AG20443 (cell line): ENCODE measurements around the gene CDK3.
A peak's percentile ranks its signal among the peaks of the same experiment; 100 is the strongest.

Experiments
- DNase-seq: peaks from one replicate; pipeline ENCODE4 v3.0.0; 2012; ENCODE audit warnings: low spot score, mixed read lengths

Gene CDK3

GRCh38 chr17:76014100-76014924 lies 13.7 kb downstream of the CDK3 start:
- peak; percentile 91 for DNase-seq

DNA sequence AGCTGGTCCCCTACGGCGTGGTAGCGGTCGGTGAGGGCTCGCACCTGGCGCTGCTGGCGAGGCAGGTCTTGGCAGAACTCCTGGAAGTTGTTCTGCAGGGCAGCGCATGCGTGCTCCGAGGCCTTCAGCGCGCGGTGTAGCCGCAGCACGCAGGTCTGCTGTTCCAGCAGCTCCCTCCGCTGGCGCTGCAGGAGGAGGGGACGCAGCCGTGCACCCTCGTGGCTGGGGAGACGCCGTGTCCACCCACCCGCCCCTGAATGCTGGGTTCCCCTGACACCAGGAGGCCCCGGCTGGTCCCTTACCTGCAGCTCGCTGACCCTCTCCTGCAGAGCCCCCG lies 14.2 kb downstream of the CDK3 start:
- no peak for DNase-seq

- DNase-seq: no peak
Observed at GRCh38 chr17:76017481-76018339, 17.1 kb downstream of the CDK3 start.

- no peak for DNase-seq
Observed at GRCh38 chr17:76018340-76018680, 17.7 kb downstream of the CDK3 start.

GRCh38 chr17:76018801-76019200 lies 18.1 kb downstream of the CDK3 start:
- DNase-seq: no peak

GRCh38 chr17:76019833-76020467 lies 19.3 kb downstream of the CDK3 start:
- no peak for DNase-seq

GRCh38 chr17:76022285-76022684 lies 21.6 kb downstream of the CDK3 start:
- no peak for DNase-seq

DNA sequence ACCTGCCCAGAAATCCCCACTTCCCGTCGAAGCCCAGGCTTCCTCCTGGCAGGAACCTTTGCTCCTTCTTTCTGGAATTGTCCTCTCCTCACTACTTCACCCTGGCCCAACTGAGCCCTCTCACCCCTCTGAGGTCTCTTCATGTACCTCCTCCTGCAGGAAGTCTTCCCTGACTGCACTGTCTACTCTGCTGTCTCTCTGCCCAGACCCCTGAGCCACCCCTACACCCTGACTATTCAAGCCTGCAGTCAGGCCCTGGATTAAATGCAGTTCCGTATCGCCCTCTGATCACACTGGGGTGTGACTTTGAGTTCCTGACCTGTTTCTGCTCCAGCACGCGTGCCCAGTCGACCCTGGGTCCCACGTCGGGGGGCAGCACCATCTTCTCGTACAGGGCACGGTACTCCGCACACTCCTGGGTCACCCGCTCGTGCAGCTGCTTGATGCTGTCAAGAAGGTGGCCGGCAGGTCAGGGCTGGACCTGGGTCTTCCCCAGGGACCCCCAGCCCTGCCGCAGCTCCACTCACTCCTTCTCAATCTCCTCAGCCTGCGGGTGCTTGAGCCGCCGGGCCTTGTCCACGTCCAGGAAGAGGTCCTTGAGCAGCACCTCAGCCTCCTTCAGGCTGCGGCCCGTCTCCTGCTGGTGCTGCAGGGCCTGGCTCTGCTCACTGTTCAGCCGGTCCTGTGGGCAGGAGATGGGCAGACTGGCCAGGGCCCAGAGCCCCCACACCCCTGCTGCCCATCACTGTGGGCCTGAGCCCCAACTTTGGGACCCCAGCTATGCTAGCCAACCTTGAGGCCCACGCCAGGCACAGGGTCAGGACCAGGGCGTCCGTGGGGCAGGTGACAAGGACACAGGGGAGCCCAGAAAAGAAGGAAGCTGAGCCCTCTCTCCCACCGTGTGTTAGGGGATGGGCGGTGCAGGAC lies 22.6 kb downstream of the CDK3 start:
- DNase-seq: no peak

DNA sequence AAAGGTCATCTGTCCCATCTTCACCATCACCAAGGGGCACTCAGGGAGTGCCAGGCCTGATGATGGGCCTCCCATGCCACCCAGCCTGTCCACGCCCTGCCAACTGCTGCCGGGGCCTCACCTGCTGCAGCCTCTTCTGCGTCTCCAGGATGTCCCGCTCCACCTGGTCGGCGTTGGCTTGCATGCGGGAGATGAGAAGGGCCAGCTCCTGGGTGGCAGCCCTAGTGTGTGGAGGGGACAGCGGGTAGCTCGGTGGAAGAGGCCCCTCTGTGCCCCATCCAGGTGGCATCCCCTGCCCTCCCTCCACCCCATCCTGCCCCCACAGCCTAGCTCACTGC lies 23.2 kb downstream of the CDK3 start:
- no peak for DNase-seq

DNA sequence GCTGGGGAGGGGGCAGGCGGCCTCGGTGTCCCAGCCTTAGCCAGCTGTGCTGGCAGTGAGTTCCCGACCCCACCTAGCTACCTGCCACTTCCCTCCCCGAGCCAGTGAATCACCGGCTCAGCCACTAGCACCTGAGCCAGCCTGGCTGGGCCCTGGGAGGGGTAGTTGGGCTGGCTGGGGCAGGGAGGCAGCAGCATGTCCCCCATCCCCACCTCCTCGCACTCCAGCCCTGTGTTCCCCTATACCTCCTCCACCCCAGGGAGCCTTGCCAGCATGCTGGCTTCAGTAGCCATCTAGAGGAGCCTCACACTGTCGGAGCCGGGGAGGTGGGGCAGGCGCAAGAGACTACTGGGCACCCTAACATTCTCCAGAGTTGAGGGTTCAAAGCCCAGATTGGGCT lies 23.7 kb downstream of the CDK3 start:
- no peak for DNase-seq

GRCh38 chr17:76025294-76025693 lies 24.6 kb downstream of the CDK3 start:
- no peak for DNase-seq

- DNase-seq: no peak
Observed at GRCh38 chr17:76026714-76027158, 26.1 kb downstream of the CDK3 start.

DNA sequence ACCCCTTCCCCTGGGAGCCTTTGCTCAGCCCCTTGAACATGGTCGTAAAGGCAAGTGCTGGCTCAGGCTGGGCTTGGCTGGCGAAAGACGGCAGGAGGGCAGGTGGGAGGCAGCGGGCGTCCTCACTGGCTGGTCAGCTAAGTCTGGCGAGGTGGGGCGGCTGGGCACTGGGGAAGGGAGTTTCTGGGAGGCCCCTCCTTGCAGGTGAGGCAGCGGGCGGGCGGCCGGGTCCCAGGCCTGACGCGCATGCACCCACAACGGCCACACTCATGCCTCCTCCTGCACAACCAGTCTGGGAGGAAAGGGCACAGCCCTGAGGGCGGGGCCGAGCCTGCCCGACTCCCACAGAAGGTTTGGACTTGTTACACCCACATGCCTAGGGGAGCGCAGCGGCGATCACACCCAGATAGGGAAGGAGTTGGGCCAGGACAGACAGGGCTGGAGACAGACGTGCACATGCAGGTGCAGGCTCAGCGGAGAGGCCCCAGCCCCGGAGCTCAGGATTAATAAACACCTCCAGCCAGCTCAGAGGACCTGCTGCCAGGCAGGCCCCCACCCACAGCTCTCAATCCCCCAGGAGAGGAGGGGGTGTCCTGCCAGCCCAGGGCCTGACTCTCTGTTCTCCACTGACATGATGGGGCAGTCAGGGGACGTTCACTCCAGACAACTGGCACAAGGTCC lies 26.6 kb downstream of the CDK3 start, which contains the start of gene EVPL:
EVPL (minus strand) TSS at position 148 of the 681 bp plus-strand sequence; CDS start at position 40, 108 bp downstream.
- no peak for DNase-seq

DNA sequence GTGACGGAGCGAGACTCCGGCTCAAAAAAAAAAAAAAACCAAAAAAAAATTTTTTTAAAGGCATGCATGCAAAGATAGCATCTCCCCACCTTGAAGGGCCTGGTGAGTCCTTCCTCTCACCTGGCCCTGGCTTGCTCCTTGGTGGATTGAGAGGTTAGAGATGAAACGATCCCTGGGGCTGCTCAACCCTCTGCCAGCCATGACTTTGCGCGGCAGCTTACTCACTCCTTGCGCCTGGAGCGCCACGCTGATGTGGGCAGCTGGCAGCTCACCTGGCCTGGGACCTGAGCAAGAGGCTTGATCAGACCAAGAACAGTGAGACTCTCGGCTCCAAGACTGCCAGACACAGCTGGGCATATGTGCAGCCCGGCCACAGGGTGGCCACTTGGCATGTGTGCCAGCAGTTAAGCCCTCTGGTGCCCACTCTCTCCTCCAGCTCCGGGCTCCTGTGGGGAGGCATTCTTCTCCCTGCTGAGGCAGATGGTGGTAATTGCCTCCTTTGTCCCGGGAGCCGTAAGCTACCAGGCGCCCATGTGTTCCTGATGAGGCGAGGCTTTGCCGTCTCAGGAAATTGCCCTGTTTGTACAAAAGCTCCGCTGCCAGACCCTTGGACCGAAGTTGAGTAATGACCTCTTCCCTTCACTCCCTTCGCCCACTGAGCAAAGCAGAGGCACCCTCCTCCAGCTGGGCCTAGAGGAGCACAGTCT lies 31.6 kb downstream of the CDK3 start:
- no peak for DNase-seq

DNA sequence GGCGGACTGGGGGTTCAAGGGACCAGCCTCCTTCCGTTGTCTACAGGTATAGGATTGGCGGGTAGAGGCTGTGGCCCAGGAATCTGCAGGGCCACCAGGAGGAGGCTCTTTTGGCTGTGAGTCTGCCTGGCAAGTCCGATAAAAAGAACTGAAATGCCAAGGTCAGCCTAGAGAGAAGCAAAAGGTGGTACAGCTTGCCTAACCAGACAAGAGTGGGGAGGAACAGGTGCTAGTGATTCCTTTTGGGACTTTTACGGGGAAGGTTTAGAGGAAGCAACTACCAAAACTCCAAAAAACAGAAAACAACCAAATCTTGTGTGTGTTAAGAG lies 32.1 kb downstream of the CDK3 start:
- no peak for DNase-seq

GRCh38 chr17:76033139-76033538 lies 32.5 kb downstream of the CDK3 start:
- no peak for DNase-seq

- DNase-seq: no peak
Observed at GRCh38 chr17:76034428-76035350, 34.0 kb downstream of the CDK3 start.

GRCh38 chr17:76036497-76037261 lies 36.0 kb downstream of the CDK3 start:
- no peak for DNase-seq

DNA sequence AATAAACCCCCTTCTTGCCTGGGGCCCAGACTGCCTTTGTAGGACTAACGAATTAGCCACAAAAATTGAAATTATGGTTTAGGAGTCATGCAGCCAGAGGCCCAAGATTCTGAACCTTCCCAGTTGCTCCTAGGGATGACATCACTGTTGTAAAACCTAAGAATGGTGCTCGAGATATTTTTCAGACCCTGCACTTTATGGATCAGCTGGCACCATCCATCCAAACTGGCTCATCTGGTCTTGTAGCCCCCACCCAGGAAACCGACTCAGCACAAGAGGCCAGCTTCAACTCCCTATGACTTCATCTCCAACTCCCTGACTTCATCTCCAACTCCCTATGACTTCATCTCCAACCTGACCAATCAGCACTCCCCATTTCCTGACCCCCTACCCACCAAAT lies 37.4 kb downstream of the CDK3 start:
- DNase-seq: no peak
